Kidney epithelial cell (primary cell): ENCODE results near the gene SPATA21. TPM values are rescaled to one million over a fixed set of nuclear protein-coding genes. Genes with fewer than 3 reads are reported as not detected.

Source experiments
- DNase-seq: peaks from one replicate; pipeline ENCODE4 v3.0.0-alpha.2; 2010; ENCODE audit warnings: low read depth
- H3K27me3 ChIP-seq: 2 replicates; pipeline ENCODE4 v1.6.0; 2011; ENCODE audit warnings: low read length; ENCODE audit not compliant: control insufficient read depth, insufficient read depth
- H3K36me3 ChIP-seq: 2 replicates; pipeline ENCODE4 v1.5.1; 2011; ENCODE audit warnings: low read length; ENCODE audit not compliant: control insufficient read depth, insufficient read depth
- H3K4me3 ChIP-seq: 2 replicates; pipeline ENCODE4 v1.5.1; 2011; ENCODE audit warnings: low read depth, mild to moderate bottlenecking, control low read depth, low read length
- total RNA-seq: library from RNA; depleted of rRNA; stranded (reverse); fragments of >200 nt; gene quantifications from 2 replicates; pipeline ENCODE4 v1.2.3, GENCODE V29; 2015
- TF ChIP-seq, protein P1 (sequence below): IDR thresholded peaks from 2 replicates; pipeline ENCODE4 v1.5.1; 2011; ENCODE audit warnings: mild to moderate bottlenecking, moderate library complexity, low read length, control low read depth, inconsistent platforms; ENCODE audit not compliant: insufficient read depth, poor library complexity, severe bottlenecking

Gene SPATA21
- total RNA-seq, 1 donor from 2014 or later: not detected

DNA sequence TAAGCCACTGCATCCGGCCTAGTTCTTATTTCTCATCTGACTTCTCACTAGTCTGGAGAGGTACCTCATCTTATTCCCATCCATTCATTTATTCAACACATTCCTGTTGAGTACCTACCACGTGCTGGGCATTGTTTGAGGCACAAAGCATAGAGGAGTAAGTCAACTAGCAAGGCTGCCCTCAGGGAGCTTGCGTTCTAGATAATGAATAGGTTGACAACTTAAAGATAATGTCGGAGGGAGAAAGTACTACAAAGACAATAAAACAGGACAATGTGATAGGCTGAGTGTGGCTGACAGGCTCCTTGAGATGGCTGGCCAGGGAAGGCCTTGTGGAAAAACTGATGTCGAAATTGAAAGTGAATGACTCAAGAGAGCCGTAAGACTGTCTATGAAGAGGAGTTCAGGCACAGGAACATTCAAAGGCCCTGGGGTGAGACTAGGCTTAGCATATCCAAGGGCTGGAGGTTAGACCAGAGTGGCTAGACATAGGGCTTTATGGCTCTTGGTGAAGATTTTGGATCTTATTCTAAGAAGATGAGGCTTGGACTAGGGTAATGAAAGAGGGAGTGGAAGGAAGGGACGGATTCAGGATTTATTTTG is 18.3 kb downstream of the SPATA21 start:
- no peak for DNase-seq
- no peak overlapping the region for H3K4me3 ChIP-seq
- no peaks in the 10 kb centered on the region for H3K36me3 ChIP-seq
- peaks cover 6% of the 10 kb centered on the region for H3K27me3 ChIP-seq
- TF ChIP-seq, protein P1, sequence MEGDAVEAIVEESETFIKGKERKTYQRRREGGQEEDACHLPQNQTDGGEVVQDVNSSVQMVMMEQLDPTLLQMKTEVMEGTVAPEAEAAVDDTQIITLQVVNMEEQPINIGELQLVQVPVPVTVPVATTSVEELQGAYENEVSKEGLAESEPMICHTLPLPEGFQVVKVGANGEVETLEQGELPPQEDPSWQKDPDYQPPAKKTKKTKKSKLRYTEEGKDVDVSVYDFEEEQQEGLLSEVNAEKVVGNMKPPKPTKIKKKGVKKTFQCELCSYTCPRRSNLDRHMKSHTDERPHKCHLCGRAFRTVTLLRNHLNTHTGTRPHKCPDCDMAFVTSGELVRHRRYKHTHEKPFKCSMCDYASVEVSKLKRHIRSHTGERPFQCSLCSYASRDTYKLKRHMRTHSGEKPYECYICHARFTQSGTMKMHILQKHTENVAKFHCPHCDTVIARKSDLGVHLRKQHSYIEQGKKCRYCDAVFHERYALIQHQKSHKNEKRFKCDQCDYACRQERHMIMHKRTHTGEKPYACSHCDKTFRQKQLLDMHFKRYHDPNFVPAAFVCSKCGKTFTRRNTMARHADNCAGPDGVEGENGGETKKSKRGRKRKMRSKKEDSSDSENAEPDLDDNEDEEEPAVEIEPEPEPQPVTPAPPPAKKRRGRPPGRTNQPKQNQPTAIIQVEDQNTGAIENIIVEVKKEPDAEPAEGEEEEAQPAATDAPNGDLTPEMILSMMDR: no peak

DNA sequence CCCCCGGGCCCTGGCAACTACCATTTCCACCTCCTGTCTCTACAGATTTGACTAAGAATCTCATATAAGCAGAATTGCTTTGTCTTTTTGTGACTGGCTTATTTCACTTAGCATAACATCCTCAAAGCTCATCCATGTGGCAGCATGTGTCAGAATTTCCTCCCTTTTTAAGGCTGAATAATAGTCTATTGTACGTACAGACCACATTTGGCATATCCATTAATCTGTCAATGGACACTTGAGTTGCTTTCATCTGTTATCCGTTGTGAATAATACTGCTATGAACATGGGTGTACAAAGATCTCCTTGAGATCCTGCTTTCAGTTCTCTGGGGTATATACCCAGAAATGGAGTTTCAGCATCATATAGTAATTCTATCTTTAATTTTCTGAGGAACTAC is 24.0 kb downstream of the SPATA21 start:
- TF ChIP-seq, protein P1: no peak
- no peak for DNase-seq
- Histone ChIP-seq H3K36me3 (no peaks in the 10 kb centered on the region), H3K4me3 (no peak overlapping the region), H3K27me3 (peaks cover 2% of the 10 kb centered on the region)

DNA sequence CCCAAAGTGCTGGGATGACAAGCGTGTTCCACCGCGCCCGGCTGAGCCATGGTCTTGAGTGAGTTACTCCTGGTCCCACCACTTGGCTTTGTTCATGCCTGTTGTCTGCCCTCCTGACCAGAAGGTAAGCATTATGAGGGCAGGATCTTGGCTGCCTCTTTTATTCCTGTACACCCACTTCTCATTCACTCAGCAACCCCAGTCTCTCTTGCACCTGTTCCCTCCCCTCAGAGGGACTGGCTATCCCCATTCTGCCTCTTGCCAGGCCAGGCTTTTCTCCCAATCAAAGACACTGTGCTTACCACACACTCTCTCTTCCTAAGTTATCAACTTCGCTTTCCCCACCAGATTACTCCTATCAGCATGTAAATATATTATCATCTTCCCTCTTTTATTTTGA is 26.4 kb downstream of the SPATA21 start:
- no peak for DNase-seq
- TF ChIP-seq, protein P1: no peak
- peaks cover 2% of the 10 kb centered on the region for H3K27me3 ChIP-seq
- no peaks in the 10 kb centered on the region for H3K36me3 ChIP-seq
- no peak overlapping the region for H3K4me3 ChIP-seq

DNA sequence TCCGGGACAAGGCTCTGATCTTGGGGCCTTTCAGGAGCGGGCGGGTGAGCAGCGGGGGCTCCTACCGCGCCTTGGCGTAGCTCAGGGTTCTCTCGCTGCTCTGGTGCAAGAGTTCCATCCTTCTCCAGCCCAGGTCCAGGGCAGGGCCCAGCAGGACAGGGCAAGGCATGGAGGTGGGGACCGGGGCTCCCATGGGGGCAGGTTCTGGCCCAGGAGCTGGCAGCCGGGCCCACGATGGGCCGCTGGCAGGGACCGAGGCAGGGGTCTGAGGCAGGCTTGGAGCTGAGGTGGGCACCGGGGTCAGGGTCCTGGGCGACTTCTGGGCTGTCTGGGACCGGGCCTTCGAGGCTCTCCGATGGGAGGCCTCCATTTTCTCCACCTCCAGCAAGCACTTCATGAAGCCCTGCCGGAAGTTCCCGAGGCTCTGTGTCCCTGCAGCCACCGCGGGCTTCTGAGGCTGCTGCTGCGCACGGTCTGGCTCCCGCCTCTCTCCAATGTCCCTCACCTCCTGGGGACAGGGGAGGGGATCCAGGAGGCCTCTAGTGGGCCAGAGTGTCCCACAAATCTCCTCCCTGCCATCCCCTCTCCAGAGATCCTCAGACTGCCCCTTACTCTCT is 27.6 kb downstream of the SPATA21 start:
- TF ChIP-seq, protein P1: no peak
- no peak for DNase-seq
- Histone ChIP-seq H3K4me3 (no peak overlapping the region), H3K27me3 (peaks cover 2% of the 10 kb centered on the region), H3K36me3 (no peaks in the 10 kb centered on the region)

DNA sequence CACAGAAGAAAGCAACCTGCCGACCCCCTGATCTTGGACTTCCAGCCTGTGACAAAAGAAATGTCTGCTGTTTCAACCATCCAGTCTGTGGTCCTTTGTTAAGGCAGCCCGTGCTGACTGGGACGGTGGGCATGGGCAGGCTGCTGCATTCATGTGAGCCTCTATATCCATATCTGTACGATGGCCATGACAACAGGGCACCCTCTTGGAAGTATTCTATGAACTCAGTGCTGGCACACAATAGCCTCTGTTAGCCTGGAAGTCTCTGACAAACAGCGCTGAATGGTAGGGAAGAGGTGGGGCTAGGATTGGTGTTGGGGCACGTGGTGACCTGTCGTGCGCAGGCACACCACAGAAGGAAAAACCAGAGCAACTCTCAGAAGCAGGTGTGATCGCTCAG is 30.4 kb downstream of the SPATA21 start:
- DNase-seq: no peak
- TF ChIP-seq, protein P1: no peak
- Histone ChIP-seq H3K4me3 (no peak overlapping the region), H3K27me3 (peaks cover 2% of the 10 kb centered on the region), H3K36me3 (no peaks in the 10 kb centered on the region)

DNA sequence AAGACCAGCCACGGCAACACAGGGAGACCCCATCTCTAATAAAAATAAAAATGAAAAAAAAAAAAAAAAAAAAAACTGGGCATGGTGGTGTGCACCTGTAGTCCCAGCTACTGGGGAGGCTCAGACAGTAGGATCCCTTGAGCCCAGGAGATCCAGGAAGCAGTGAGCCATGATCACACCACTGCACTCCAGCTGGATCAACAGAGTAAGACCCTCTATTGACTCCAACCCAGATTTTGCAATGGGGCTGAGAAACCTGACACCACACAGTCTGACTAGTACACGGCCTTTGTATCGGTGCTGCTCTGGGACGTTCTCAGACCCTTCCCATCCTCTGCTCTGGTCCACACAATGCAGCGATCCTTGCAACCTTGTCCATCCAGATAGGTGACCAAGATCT is 31.8 kb downstream of the SPATA21 start:
- no peaks in the 10 kb centered on the region for H3K36me3 ChIP-seq

More for the DNA sequence above, 31.8 kb downstream of the SPATA21 start:
- Histone ChIP-seq H3K4me3 (no peak overlapping the region), H3K27me3 (peaks cover 2% of the 10 kb centered on the region)
- DNase-seq: no peak
- TF ChIP-seq, protein P1: no peak
